PC-3 (cell line): Measurements from ENCODE around the gene ATXN7L3. TPM values are rescaled to one million over a fixed set of nuclear protein-coding genes. Genes with fewer than 3 reads are reported as not detected.
"Not testable (repeated sequence)": the region's sequence is repeated elsewhere in the genome, so short reads cannot be mapped to it uniquely, and the experiment has no call there.

Experiments used
- ATAC-seq: fragments of 200-7000 bp; cut with Tn5 transposase; 2 replicates; pipeline ENCODE4 v1.9.1; 2020; ENCODE audit warnings: mild to moderate bottlenecking, moderate library complexity
- BruUV-seq: library from RNA; stranded (reverse); fragments of 400-500 nt; replicated peaks from 2 replicates; lab custom pipeline; 2021; lab: Mats Ljungman, UMichigan
- CTCF ChIA-PET: fragments of 300-600 bp; sonication (Branson Sonifier 250); formaldehyde crosslinking; loops from one replicate; lab custom pipeline; 2022; ENCODE audit warnings: antibody characterized with exemption; lab: Charles Lee
- POLR2A ChIA-PET: fragments of 300-600 bp; sonication (Branson Sonifier 250); formaldehyde crosslinking; loops from one replicate; lab custom pipeline; 2022; ENCODE audit warnings: antibody characterized with exemption; ENCODE audit not compliant: unreplicated experiment; lab: Charles Lee
- DNase-seq: peaks from one replicate; pipeline ENCODE4 v3.0.0-alpha.2; 2015
- H2AFZ ChIP-seq: fragments of 300-600 bp; sonication (generic); 2 replicates; pipeline ENCODE4 v1.6.0; 2016; ENCODE audit warnings: antibody characterized with exemption, low read length
- H3F3A ChIP-seq: fragments of 300-600 bp; sonication (generic); one replicate; pipeline ENCODE4 v1.6.0; 2017; ENCODE audit warnings: antibody characterized with exemption, low read length, control low read depth, mild to moderate bottlenecking; ENCODE audit not compliant: unreplicated experiment
- H3K27ac ChIP-seq: fragments of 300-600 bp; sonication (generic); 2 replicates; pipeline ENCODE4 v1.5.1; 2016; ENCODE audit warnings: mild to moderate bottlenecking, low read length
- H3K27me3 ChIP-seq: fragments of 300-600 bp; sonication (generic); 2 replicates; pipeline ENCODE4 v1.6.1; 2016; ENCODE audit warnings: low read length, mixed read lengths
- H3K36me3 ChIP-seq: fragments of 300-600 bp; sonication (generic); 2 replicates; pipeline ENCODE4 v1.6.1; 2016; ENCODE audit warnings: low read depth, mixed run types, low read length, mixed read lengths
- H3K4me1 ChIP-seq: fragments of 300-600 bp; sonication (generic); 2 replicates; pipeline ENCODE4 v1.5.1; 2016; ENCODE audit warnings: low read length; ENCODE audit not compliant: insufficient read depth
- H3K4me2 ChIP-seq: fragments of 300-600 bp; sonication (generic); 2 replicates; pipeline ENCODE4 v1.6.0; 2016; ENCODE audit warnings: low read length
- H3K4me3 ChIP-seq: fragments of 300-600 bp; sonication (generic); 2 replicates; pipeline ENCODE4 v1.5.1; 2016; ENCODE audit warnings: mild to moderate bottlenecking, low read length, mixed read lengths
- H3K79me2 ChIP-seq: fragments of 300-600 bp; sonication (generic); 2 replicates; pipeline ENCODE4 v1.6.1; 2017; ENCODE audit warnings: low read length, mixed read lengths
- H3K9ac ChIP-seq: fragments of 300-600 bp; sonication (generic); 2 replicates; pipeline ENCODE4 v1.6.0; 2016; ENCODE audit warnings: mild to moderate bottlenecking, low read length
- H3K9me2 ChIP-seq: fragments of 300-600 bp; sonication (generic); replicated peaks from 2 replicates; pipeline ENCODE4 v1.6.1; 2016; ENCODE audit warnings: mixed run types, low read length, mixed read lengths
- H3K9me3 ChIP-seq: fragments of 300-600 bp; sonication (generic); 2 replicates; pipeline ENCODE4 v1.6.1; 2016; ENCODE audit warnings: low read length, mixed read lengths
- H4K20me1 ChIP-seq: fragments of 300-600 bp; sonication (generic); 2 replicates; pipeline ENCODE4 v1.6.1; 2016; ENCODE audit warnings: low read length, mixed read lengths
- EZH2 ChIP-seq: fragments of 300-600 bp; sonication (generic); IDR thresholded peaks from one replicate; pipeline ENCODE4 v1.6.1; 2017; ENCODE audit warnings: antibody characterized with exemption, mild to moderate bottlenecking, low read length; ENCODE audit not compliant: unreplicated experiment
- EZH2phosphoT487 ChIP-seq: fragments of 300-600 bp; sonication (generic); IDR thresholded peaks from 2 replicates; pipeline ENCODE4 v1.6.1; 2018; ENCODE audit warnings: mild to moderate bottlenecking, antibody characterized with exemption, low read length, borderline replicate concordance
- intact Hi-C: fragments of 100-400 bp; cut with micrococcal nuclease; formaldehyde crosslinking; loops from 2 replicates; pipeline ENCODE4 v1.9.0; 2023
- microRNA-seq: library from miRNA; unstranded; fragments of <30 nt; microRNA quantifications from one replicate; pipeline ENCODE4 v1.1.0, GENCODE V29; 2020; ENCODE audit not compliant: unreplicated experiment
- total RNA-seq: library from RNA; depleted of rRNA; stranded (reverse); fragments of >200 nt; gene quantifications from 2 replicates; pipeline ENCODE4 v1.2.3, GENCODE V29; 2014; rRNA removed
- TF ChIP-seq, protein P1 (sequence below): fragments of 300-600 bp; sonication (generic); conservative IDR thresholded peaks from 2 replicates; pipeline ENCODE4 v1.5.1; 2017; ENCODE audit warnings: antibody characterized with exemption, low read depth, mild to moderate bottlenecking, low read length

ATXN7L3 gene
- total RNA-seq, 1 experiment from 2014 or later, result 73.9 TPM

- no peaks in the 10 kb centered on the region for H3K9me2 ChIP-seq
- no peak overlapping the region for H3K27ac ChIP-seq
- ATAC-seq, result no peak
- H3K27me3 ChIP-seq, result no peaks in the 10 kb centered on the region
- no peak overlapping the region for H3K4me3 ChIP-seq
- H3K36me3 ChIP-seq, result peaks cover 17% of the 10 kb centered on the region; the same call in 1 of the 2 replicates
- H2AFZ ChIP-seq, result no peak overlapping the region
- CTCF ChIA-PET, result no interaction called here
- DNase-seq, result no peak
- no TSS peak for BruUV-seq
- H3K79me2 ChIP-seq, result peaks cover 47% of the 10 kb centered on the region
- peaks cover 11% of the 10 kb centered on the region for H3K4me1 ChIP-seq
- no peaks in the 10 kb centered on the region for H4K20me1 ChIP-seq
- H3K9ac ChIP-seq, result no peak overlapping the region
- TF ChIP-seq, protein P1, sequence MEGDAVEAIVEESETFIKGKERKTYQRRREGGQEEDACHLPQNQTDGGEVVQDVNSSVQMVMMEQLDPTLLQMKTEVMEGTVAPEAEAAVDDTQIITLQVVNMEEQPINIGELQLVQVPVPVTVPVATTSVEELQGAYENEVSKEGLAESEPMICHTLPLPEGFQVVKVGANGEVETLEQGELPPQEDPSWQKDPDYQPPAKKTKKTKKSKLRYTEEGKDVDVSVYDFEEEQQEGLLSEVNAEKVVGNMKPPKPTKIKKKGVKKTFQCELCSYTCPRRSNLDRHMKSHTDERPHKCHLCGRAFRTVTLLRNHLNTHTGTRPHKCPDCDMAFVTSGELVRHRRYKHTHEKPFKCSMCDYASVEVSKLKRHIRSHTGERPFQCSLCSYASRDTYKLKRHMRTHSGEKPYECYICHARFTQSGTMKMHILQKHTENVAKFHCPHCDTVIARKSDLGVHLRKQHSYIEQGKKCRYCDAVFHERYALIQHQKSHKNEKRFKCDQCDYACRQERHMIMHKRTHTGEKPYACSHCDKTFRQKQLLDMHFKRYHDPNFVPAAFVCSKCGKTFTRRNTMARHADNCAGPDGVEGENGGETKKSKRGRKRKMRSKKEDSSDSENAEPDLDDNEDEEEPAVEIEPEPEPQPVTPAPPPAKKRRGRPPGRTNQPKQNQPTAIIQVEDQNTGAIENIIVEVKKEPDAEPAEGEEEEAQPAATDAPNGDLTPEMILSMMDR, result no peak
- no peak for TF ChIP-seq EZH2
- TF ChIP-seq EZH2phosphoT487, result no peak
- POLR2A ChIA-PET, result no interaction called here
- H3K9me3 ChIP-seq, result no peaks in the 10 kb centered on the region
- intact Hi-C loops, result no loop called here
- H3K4me2 ChIP-seq, result no peak overlapping the region
- no peaks in the 10 kb centered on the region for H3F3A ChIP-seq
Measured at GRCh38 chr17:44144966-44145739, 54.5 kb downstream of the ATXN7L3 start.

GRCh38 chr17:44143921-44144320 is 55.8 kb downstream of the ATXN7L3 start:
- not testable (repeated sequence) for H4K20me1 ChIP-seq, DNase-seq, ATAC-seq

More at GRCh38 chr17:44143921-44144320, 55.8 kb downstream of the ATXN7L3 start:
- H3K9me2 ChIP-seq, H3K4me2 ChIP-seq, H3F3A ChIP-seq, H3K27me3 ChIP-seq, H3K27ac ChIP-seq, H3K9ac ChIP-seq, H3K4me3 ChIP-seq, BruUV-seq, intact Hi-C loops, POLR2A ChIA-PET, H3K9me3 ChIP-seq, H2AFZ ChIP-seq: not testable (repeated sequence)
- H3K36me3 ChIP-seq, result peaks cover 11% of the 10 kb centered on the region; the same call in 1 of the 2 replicates
- H3K79me2 ChIP-seq, result peaks cover 36% of the 10 kb centered on the region
- CTCF ChIA-PET, result interaction anchor here (0.6 kb wide), 1 partner anchor 43 kb away, joined by 4 read pairs; the partner anchor contains the start of gene TMUB2
- H3K4me1 ChIP-seq, result peaks cover 16% of the 10 kb centered on the region

Small RNA genes within 50 kb of the gene (microRNA-seq; reads per million reads assigned to microRNA genes)
- gene MIR6782, result not detected

Other genes with a start within 250 kb of the ATXN7L3 start
- not detected in 2 replicates for gene PYY, start 245.9 kb downstream of the ATXN7L3 start, total RNA-seq
- 13.5 and 14.3 TPM in 2 replicates for gene NAGS, start 195.3 kb downstream of the ATXN7L3 start, total RNA-seq
- 75.5 and 85.8 TPM in 2 replicates for gene TMEM101, start 184.9 kb downstream of the ATXN7L3 start, total RNA-seq
- 118 and 123 TPM in 2 replicates for gene LSM12, start 133.2 kb downstream of the ATXN7L3 start, total RNA-seq
- 60.1 and 69.5 TPM in 2 replicates for gene G6PC3, start 129.1 kb downstream of the ATXN7L3 start, total RNA-seq
- 39.1 and 47.1 TPM in 2 replicates for gene HDAC5, start 76.2 kb downstream of the ATXN7L3 start, total RNA-seq
- gene HROB, start 58.0 kb downstream of the ATXN7L3 start, total RNA-seq, result 13.5 and 14.3 TPM in 2 replicates
- 0.35 and 0.51 TPM in 2 replicates for gene ASB16, start 29.2 kb downstream of the ATXN7L3 start, total RNA-seq
- 38.3 and 43.4 TPM in 2 replicates for gene TMUB2, start 12.9 kb downstream of the ATXN7L3 start, total RNA-seq
- 139 and 183 TPM in 2 replicates for gene UBTF, start 19.8 kb upstream of the ATXN7L3 start, total RNA-seq
- not detected in 2 replicates for gene SLC4A1, start 68.3 kb upstream of the ATXN7L3 start, total RNA-seq
- gene RUNDC3A, start 108.7 kb upstream of the ATXN7L3 start, total RNA-seq, result 0.29 and 1.4 TPM in 2 replicates
- gene SLC25A39, start 124.9 kb upstream of the ATXN7L3 start, total RNA-seq, result 726 and 797 TPM in 2 replicates
- 400 and 465 TPM in 2 replicates for gene GRN, start 145.4 kb upstream of the ATXN7L3 start, total RNA-seq
- 16.3 and 22.6 TPM in 2 replicates for gene FAM171A2, start 164.0 kb upstream of the ATXN7L3 start, total RNA-seq
- gene ITGA2B, start 189.8 kb upstream of the ATXN7L3 start, total RNA-seq, result 3.1 and 7.1 TPM in 2 replicates